GM12891 (cell line): ENCODE results near the gene ARHGAP26.
A peak's percentile ranks its signal among the peaks of the same experiment; 100 is the strongest.

Experiments
- POLR2A ChIP-seq: IDR thresholded peaks from 2 replicates; pipeline ENCODE4 v1.6.1; 2011; ENCODE audit warnings: low read depth, low read length, control low read depth
- POLR2AphosphoS5 ChIP-seq: IDR thresholded peaks from 2 replicates; pipeline ENCODE4 v1.6.1; 2011; ENCODE audit warnings: low read depth, low read length, control low read depth
- SPI1 ChIP-seq: IDR thresholded peaks from 2 replicates; pipeline ENCODE4 v1.6.1; 2011; ENCODE audit warnings: low read depth, low read length, control low read depth

GRCh38 chr5:143186623-143187022, 416.4 kb downstream of the ARHGAP26 start:
- TF ChIP-seq POLR2AphosphoS5 (no peak), POLR2A (no peak), SPI1 (peak; percentile 45)
